Gastrocnemius medialis (tissue), 4 donors: ENCODE data around the gene SLC66A3.

Experiments
- POLR2A ChIP-seq, 2 donors: fragments of 450-650 bp; IDR thresholded peaks; one replicate each; pipeline ENCODE4 v1.6.1; 2017; ENCODE audit warnings: antibody characterized with exemption in 2 of 2, mild to moderate bottlenecking in 2 of 2, moderate library complexity in 2 of 2
- TF ChIP-seq, protein P1 (sequence below), 5 experiments: fragments of 450-650 bp in 3 of 5; fragments of 200-600 bp in 2 of 5; sonication (generic) in 2 of 5; IDR thresholded peaks in 4 of 5; conservative IDR thresholded peaks in 1 of 5; 1 replicate in 4 of 5; 2 replicates in 1 of 5; pipeline ENCODE4 v1.5.1; 2016 to 2019; ENCODE audit warnings: antibody characterized with exemption in 5 of 5, mild to moderate bottlenecking in 3 of 5, moderate library complexity in 3 of 5

GRCh38 chr2:11208083-11208482, 52.8 kb downstream of the SLC66A3 start:
- TF ChIP-seq POLR2A (IDR thresholded peaks at IDR 0.05) = no peak
- TF ChIP-seq, protein P1, sequence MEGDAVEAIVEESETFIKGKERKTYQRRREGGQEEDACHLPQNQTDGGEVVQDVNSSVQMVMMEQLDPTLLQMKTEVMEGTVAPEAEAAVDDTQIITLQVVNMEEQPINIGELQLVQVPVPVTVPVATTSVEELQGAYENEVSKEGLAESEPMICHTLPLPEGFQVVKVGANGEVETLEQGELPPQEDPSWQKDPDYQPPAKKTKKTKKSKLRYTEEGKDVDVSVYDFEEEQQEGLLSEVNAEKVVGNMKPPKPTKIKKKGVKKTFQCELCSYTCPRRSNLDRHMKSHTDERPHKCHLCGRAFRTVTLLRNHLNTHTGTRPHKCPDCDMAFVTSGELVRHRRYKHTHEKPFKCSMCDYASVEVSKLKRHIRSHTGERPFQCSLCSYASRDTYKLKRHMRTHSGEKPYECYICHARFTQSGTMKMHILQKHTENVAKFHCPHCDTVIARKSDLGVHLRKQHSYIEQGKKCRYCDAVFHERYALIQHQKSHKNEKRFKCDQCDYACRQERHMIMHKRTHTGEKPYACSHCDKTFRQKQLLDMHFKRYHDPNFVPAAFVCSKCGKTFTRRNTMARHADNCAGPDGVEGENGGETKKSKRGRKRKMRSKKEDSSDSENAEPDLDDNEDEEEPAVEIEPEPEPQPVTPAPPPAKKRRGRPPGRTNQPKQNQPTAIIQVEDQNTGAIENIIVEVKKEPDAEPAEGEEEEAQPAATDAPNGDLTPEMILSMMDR (IDR thresholded peaks at IDR 0.05 in 4 of 5, conservative IDR thresholded peaks at IDR 0.05 in 1 of 5) = no peak
